HG02588 (cell line): ENCODE measurements around the gene ADGRV1.
"Not testable (repeated sequence)": the region's sequence is repeated elsewhere in the genome, so short reads cannot be mapped to it uniquely, and the experiment has no call there.

Source experiments
- ATAC-seq: cut with Tn5 transposase; IDR thresholded peaks from one replicate; pipeline ENCODE4 v1.9.1; 2021; ENCODE audit warnings: mild to moderate bottlenecking, moderate library complexity; ENCODE audit not compliant: unreplicated experiment

ADGRV1 gene

DNA sequence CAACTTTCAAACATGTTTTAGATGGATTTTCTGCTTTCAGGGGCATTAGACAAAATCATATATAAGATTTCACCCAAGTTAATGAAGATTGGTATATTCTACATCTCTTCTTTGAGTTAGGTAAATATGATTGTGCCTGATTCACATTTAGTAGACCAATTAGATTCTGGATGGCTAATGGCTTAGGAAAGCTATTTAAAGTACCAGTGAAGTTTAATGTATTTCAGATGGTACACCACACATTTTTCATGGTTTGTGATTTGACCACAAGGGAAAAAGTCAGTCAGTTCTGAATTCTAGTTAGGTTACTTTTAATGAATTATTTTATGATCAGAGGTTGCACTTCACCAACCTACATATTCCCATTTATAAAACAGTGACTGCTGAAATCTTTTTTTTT is 409.7 kb downstream of the ADGRV1 start:
- ATAC-seq: no peak

DNA sequence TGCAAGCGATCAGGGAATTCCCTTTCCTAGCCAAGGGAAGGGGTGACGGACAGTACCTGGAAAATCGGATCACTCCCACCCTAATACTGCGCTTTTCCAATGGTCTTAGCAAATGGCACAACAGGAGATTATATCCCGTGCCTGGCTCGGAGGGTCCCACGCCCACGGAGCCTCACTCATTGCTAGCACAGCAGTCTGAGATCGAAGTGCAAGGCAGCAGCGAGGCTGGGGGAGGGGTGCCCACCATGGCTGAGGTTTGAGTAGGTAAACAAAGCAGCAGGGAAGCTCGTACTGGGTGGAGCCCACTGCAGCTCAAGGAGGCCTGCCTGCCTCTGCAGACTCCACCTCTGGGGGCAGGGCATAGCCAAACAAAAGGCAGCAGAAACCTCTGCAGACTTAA is 411.3 kb downstream of the ADGRV1 start:
- ATAC-seq: not testable (repeated sequence)

DNA sequence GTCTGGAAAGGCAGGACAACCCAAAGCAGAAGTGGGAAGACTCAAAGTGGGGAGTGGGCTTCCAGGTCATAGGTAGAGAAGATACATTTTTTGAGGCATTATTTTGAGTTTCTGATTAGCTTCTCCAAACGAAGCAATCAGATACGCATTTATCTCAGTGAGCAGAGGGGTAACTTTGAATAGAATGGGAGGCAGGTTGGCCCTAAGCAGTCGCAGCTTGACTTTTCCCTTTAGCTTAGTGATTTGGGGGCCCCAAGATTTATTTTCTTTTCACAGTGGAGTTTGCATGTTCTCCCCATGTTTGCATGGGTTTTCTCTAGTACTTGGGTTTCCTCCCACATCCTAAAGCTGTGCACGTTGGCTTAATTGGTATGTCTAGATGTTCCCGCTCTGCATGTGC is 422.6 kb downstream of the ADGRV1 start:
- no peak for ATAC-seq

DNA sequence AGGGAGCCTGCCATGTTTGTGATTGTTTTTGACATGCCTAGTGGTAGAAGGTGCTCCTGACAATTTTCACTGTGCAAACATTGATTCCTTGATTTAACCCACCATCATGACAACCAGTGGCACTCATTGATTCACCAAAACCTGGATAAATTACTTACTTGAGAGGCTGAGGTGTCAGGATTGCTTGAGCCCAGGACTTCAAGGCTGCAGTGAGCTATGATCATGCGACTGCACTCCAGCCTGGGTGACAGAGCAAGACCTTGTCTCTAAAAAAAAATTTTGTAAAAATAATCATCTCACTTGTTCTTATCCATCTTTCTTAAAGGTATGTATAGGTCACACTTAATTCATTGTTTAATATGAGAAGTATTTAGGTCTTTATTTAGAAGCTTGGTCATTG is 423.2 kb downstream of the ADGRV1 start:
- ATAC-seq: no peak

DNA sequence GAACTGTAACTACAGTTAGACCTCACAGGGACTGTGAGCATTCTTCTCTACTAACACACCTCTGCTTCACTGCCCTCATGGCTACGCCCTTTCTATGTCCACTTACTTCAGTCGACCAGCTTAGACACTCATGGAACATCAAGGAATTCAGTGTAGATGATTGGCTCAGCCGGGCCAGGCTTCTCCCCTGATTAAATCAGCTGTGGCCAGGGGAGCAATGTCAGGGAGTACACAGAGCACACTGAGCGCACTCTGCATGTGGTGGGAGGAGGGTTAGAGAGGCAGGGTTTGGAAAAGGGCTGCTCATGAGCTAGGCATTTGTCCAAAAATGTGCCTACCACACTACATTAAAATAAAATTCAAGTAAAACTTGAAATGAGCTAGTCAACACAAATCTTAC is 424.0 kb downstream of the ADGRV1 start:
- ATAC-seq: no peak

DNA sequence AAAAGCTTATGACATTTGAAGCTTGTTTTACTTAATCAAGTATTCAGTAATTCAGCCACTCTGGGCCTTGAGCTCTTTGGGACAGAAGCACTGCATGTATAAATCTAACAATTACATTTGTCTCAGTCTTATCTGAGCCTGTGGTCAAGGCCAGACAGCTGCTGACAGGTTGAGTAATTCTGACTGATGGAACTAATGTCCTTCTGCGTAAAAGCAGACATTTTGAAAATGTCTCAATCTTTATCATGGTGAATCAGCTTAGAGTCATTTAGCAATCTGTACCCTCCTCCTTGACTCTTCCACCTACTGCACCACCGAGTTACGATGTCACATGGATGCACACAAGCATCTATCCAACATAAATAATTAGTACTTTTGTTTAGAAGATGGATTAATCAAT is 424.6 kb downstream of the ADGRV1 start:
- no peak for ATAC-seq

DNA sequence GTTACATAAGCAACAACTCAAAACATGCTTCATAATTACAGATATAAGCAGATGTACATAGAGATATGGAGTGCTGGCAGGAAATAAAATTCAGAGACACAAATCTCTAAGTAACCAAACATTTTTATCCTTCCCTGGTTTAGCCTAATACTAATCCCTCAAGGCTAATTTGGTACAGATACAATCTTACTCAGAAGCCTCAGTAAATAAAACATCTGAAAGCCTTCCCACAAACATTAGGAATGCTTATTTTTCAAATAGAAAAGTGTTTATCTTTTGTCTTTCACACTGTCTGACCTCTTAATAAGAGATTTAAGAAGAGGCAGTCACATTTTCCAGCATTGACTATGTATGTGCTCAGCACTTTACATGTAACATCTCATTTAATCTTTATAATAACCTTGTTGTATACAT is 425.1 kb downstream of the ADGRV1 start:
- ATAC-seq: no peak

DNA sequence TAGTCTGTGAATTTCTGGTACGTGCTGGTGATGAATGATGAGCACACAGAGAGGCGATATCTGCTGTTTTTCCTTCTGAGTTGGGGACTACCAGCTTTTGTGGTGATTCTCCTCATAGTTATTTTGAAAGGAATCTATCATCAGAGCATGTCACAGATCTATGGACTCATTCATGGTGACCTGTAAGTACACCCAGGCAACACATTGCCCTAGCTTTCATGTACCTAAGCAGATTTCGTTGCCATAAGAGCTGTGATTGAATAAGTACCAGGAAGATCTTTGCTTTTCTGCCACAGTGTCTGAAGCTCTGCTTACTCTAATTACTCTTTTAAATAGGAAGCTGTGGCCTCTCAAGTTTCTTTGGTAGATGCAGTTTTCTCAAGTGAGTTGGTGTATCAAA is 426.7 kb downstream of the ADGRV1 start:
- ATAC-seq: no peak

DNA sequence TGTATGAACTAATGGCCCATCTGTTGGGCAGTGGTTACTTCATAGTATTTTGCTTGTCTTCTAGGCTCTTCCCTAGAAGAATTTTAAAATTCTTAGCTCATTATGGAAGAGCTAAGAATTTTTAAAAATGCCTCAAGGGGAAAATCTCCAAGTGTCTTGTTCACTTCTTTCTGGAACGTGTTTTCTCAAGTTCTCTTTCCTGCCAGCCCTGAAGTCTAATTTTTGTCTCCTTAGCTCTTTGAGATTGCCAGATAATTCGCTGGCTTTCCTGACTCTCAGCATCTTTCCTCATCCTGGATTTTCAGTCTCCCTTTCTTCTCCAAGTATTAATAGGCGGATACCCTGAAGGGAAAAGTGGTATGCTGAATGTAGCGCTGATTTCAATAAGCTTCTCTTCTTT is 429.1 kb downstream of the ADGRV1 start:
- ATAC-seq: no peak

DNA sequence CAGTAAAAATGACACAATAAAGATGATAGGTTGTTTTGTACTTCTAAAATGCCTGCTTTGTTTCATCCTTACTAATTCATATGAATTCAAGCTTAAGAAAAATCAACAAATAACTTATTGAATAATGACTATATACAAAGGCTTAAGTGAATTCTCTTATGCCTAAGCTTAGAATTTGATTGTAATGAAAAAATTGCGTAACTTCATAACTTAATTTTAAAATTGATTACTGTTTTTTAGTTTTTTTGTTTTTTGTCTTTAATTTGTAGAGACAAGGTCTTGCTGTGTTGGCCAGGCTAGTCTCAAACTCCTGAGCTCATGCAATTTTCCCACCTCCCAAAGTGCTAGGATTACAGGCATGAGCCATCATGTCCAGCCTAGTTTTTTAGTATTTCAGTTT is 432.6 kb downstream of the ADGRV1 start:
- no peak for ATAC-seq

DNA sequence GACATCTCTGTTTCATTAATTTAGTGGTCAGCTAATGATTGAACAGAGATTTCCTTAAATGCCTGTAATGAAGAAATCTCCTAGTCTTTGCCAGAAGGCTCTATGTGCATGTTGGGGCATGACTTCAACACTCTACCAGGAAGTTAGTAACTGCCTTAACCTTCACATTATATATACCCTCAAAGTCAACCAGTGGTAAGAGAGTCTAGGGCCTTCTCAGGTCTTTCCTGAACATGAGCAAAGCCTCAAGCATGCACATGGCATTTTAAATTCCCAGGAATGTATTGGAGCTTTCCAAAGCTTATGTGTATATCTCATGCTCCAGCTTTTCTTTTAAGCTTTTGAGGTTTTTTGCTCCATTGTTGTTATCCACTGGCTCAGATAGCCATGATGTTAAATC is 436.2 kb downstream of the ADGRV1 start:
- no peak for ATAC-seq

DNA sequence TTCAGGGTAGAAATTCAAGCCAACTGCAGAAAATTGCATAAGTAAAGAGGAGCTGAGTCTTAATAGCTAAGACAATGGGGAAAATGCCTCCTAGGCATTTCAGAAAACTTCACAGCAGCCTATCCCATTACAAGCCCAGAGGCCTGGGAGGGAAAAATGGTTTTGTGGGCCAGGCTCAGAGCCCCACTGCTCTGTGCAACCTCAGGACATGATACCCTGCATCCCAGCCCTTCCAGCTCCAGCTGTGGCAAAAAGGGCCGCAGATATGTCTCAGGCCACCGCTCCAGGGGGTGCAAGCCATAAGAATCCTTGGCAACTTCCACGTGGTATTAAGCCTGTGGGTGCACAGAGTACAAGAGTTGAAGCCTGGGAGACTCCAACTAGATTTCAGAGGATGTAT is 437.5 kb downstream of the ADGRV1 start:
- no peak for ATAC-seq

DNA sequence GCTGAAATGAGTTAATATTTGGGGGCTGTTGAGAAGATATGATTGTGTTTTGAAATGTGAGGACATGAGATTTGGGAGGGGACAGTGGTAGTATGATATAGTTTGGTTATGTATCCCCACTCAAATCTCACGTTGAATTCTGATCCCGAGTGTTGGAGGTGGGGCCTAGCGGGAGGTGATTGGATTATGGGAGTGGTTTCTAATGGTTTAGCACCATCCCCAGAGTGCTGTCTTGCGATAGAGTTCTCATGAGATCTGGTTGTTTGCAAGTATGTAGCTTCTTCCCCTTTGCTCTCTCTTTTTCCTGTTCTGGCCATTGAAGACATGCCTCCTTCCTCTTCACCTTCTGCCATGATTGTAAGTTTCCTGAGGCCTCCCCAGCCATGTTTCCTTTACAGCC is 438.5 kb downstream of the ADGRV1 start:
- no peak for ATAC-seq

DNA sequence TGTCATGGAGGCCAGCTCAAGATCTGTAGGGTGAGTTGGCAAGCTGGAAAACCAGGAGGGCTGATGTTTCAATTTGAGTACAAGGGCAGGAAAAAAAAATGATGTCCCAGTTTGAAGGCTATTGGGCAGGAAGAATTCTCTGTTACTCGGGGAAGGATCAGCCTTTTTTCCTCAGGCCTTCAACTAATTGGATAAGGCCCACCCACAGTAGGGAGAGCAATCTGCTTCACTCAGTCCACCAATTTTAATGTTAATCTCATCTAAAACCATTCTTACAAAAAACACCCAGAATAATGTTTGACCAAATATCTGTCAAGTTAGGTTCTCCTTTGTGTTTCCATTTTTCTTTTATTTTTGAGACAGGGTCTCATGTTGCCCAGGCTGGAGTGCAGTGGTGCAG is 442.1 kb downstream of the ADGRV1 start:
- no peak for ATAC-seq

DNA sequence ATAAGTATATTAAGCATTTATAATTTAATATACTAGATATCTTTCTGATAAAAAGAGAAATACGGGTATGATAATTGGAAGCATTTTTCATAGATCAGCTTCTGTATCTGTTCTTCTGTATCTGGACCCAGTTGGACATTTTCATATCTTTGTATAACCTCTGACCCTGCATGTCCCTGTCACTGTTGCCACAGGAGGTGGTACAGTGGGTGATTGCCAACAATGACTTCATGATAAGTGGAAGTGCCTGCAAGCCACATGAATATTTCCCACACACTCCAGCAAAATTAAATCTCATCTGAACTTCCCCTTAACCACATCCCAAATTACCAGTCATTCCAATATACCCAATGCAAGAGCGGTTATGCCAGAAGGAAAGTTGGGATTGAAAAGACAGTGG is 448.1 kb downstream of the ADGRV1 start:
- ATAC-seq: no peak

DNA sequence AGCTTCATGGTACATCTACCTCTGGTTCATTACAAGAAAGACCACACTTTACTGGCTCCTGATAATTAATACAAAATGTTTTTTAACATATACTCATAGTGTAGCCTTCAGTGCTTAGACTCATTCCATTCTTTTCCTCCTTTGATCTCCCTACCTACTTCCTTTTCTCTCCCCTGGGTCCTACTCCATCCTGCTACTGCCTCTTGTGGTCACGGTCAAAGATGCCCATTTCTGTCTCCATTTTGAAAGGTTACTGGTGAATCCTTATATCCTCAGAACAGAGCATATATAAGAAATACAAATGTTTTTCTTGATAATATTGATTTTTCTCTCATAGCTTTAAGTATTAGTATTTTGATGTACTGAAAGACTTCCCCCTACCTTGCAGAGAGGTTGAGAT is 448.7 kb downstream of the ADGRV1 start:
- no peak for ATAC-seq

DNA sequence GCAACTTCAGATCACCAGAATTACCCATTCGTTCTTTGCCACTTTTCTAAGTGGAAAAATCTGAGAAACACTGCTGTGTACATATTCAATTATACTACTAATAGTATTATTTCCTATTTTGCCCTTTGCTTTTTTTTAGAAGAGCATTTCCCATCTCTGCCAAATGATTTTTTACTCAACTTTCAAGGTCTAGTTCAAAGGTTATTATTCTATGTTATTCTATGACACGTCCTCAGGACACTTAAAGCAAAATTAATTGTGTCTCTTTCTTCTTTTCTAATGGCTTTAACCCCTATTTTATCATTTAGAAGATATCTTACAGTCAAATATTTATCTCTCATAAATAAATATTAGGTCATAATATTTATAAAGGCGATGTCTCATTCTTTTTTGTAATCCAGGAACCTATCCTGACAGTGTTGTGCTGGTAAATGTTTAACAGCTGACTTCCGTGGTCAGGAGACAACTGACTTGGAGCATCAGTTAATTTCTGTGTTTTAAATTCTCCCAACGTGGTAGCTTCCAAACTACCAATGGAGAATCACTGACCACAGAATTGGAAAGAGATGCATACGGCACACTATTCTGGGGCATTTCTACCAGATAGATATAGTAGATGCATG is 449.3 kb downstream of the ADGRV1 start:
- ATAC-seq: no peak

DNA sequence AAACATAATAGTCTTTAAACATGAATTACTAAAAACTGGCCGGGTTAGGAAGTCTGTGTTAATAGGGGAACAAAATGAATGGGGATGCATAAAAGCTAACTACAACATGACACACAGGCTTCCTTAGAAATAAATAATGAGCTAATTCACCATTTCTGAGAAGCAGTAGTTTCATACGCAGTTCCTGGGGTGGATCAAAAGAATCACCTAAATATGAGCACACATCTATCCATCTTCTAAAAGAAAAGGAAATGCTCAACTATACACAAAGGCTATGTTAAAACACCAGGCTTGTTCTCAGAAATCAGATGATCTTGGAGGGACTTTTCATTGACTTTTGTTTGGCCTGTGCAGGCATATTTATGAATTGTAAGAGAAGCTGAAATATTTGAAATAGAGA is 451.5 kb downstream of the ADGRV1 start:
- ATAC-seq: no peak

DNA sequence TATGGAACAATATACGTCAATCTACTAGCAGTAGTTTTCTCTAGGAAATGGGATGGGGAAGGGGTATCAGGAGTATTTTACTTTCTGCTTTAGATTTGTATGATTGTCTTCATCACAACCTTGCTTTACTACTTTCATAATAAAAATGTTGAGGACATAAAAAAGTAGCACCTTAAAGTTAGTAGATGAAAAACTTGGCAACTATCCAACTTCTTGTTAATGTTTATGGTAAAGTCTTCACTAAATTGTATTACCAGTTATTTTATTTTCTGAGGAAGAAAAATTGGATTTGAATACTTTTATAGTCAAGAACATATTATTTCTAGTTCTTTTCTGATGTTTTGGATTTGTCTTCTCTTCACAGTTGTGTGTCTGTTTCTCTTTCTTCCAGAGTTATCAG is 452.4 kb downstream of the ADGRV1 start:
- ATAC-seq: no peak

DNA sequence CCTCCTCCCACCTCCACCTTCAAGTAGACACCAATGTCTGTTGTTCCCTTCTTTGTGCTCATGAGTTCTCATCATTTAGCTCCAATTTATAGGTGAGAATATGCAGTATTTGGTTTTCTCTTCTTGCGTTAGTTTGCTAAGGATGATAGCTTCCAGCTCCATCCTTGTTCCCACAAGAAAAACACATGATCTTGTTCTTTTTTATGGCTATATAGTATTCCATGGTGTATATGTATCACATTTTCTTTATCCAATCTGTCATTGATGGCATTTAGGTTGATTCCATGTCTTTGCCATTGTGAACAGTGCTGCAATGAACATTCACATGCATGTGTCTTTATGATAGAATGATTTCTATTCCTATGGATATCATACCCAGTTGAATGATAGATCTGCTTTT is 454.3 kb downstream of the ADGRV1 start:
- not testable (repeated sequence) for ATAC-seq

DNA sequence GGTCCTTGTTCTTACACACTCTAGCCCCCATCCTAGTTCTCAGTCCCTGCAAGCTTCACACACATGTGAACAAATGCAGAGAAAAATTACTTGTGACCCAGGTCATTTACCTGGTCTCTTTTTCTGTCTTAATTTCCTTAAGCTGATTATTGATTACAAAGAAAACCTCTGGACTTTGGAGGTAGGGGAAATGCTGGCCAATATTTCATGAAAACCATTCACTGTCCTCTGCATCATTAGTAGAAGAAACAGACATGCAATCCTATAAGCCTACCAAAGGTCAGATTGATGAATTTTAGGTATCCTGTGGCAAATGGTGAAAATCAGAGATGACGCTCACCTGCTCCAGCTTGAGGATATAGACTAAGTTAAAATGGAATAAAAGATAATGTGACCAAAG is 457.7 kb downstream of the ADGRV1 start:
- ATAC-seq: no peak

DNA sequence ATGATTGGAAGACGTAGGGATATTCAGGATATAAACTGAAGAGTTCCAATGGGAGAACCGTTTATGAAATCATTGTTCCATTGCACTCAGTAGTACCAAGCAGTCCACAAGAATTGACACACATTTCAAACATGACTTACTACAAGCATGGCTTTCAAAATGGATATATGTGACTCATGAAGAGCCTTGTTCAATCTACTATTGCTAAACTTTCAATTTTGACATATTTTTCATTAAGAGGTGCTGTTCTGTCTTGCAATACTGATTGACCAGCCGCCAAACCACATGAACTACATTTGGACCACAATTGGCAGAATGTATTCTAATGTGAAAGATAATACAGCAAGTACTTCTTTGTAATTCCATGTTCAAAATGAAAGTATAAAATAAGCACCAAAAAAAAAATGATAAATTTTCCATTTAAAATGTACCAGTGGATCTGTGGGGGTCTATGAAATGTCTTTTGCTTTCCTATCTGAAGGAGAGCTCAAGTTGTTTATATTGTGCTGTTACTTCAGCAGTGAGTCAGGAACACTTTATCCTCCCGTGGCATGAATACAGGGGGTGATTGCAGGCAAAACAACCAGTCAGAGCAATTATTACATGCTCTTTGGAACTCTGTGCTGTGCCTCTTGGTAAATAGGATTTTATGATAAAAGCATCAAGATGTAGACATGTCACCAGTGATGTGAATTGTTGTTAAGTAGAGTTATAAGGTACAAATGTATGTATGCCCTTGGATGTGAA is 458.5 kb downstream of the ADGRV1 start:
- no peak for ATAC-seq

DNA sequence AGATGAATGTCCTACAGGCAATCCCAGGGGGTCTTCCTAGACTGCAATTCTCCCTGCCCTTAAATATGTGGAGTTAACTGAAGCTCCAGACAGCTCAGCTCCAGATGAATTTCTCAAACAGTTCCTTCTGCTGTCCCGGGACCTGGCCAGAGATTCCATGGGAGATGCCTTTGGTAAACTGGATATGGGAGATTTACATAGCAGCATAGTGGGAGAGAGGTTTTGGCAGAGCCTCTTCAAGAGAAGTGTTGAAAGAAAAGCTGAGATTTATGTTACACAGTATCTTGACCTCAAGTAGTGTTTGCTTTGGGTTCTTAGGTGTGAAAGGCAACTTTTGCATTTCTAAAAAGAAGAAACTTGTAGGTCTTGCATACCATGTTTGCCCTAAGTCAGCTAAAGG is 459.6 kb downstream of the ADGRV1 start:
- ATAC-seq: no peak
